Transverse colon (tissue), 3 donors: Measurements from ENCODE around the gene PPP4R4.

Experiments used
- CTCF ChIP-seq, 5 experiments: fragments of 200-600 bp in 3 of 5; fragments of 450-650 bp in 2 of 5; sonication (generic) in 3 of 5; IDR thresholded peaks; 1 replicate in 2 of 5; 2 replicates in 3 of 5; pipeline ENCODE4 v1.5.1; 2016 to 2017; ENCODE audit warnings: antibody characterized with exemption in 5 of 5, inconsistent platforms in 3 of 5, mild to moderate bottlenecking in 2 of 5, moderate library complexity in 1 of 5
- EP300 ChIP-seq: sonication (generic); formaldehyde crosslinking; IDR thresholded peaks from one replicate; pipeline ENCODE4 v1.6.1; 2017; ENCODE audit warnings: antibody characterized with exemption, low read depth
- POLR2A ChIP-seq: fragments of 450-650 bp; IDR thresholded peaks from one replicate; pipeline ENCODE4 v1.6.1; 2016; ENCODE audit warnings: antibody characterized with exemption, mild to moderate bottlenecking, moderate library complexity

- no peak for TF ChIP-seq POLR2A
- TF ChIP-seq EP300: no peak
- TF ChIP-seq CTCF (IDR thresholded peaks at IDR 0.05): no peak
Observed at GRCh38 chr14:94310248-94310647, 136.1 kb downstream of the PPP4R4 start.
